HG02798 (cell line): ENCODE measurements around the gene HUS1.
"Not testable (repeated sequence)": the region's sequence is repeated elsewhere in the genome, so short reads cannot be mapped to it uniquely, and the experiment has no call there.

Experiments
- ATAC-seq: cut with Tn5 transposase; IDR thresholded peaks from one replicate; pipeline ENCODE4 v1.9.1; 2021; ENCODE audit warnings: mild to moderate bottlenecking; ENCODE audit not compliant: unreplicated experiment, poor library complexity

The HUS1 gene

DNA sequence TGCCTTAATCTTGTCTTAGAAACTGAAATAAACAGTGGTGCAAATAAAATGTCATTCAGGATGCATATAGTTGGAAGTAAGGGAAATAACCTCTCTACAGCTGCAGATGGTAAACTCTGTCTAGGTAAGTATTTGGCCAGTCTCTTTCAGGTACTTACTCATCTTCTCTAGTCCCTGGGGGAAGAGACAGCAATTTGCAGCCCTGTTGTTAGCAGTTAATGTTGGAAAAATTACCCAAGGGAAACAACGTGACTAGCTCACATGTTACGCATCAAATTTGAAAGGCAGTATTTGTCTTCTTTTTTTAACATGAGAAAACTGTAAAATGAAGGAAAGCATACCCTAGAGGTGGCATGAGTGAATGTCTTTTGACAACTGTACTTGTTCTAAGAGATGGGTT, 3.2 kb upstream of the HUS1 start:
- ATAC-seq = no peak

DNA sequence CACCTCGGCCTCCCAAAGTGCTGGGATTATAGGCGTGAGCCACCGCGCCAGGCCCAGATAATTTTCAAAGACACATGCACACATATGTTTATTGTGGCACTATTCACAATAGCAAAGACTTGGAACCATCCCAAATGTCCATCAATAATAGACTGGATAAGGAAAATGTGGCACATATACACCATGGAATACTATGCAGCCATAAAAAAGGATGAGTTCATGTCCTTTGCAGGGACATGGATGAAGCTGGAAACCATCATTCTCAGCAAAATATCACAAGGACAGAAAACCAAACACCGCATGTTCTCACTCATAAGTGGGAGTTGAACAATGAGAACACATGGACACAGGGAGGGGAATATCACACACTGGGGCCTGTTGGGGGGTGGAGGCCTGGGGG, 1.2 kb upstream of the HUS1 start:
- ATAC-seq = not testable (repeated sequence)

DNA sequence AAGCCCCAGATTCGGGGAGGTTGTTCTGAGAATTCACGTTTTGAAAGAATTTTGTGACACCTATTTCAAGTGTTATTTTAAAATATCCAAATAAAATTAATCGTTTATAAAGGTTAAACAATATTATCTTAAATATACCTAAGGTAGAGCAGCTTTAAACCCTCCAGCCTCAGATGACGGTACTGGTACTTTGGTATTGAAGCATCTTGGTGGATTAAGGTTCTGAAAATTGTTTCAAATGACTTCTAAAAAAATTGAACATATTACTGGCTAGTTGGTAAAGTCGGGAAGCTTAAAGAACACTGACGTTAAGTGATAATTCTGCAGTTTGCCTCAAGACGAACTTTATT, 392 bp upstream of the HUS1 start:
- no peak for ATAC-seq

DNA sequence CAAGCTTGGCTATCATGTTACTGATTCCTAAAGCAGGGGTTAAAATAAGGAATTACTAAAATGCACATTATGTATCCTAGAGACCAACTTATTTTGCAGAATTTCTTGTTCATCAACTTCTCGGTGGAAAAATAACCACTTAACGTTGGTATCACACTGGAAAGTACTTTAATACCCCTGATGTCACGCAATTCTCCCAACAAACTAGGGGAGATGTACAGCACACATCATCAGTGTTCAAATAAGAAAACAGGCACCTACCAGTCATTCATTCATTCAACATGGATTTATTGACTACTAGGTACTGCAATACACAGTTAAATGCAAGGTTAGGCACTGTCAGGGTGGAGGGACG, 648 bp downstream of the HUS1 start:
- no peak for ATAC-seq

DNA sequence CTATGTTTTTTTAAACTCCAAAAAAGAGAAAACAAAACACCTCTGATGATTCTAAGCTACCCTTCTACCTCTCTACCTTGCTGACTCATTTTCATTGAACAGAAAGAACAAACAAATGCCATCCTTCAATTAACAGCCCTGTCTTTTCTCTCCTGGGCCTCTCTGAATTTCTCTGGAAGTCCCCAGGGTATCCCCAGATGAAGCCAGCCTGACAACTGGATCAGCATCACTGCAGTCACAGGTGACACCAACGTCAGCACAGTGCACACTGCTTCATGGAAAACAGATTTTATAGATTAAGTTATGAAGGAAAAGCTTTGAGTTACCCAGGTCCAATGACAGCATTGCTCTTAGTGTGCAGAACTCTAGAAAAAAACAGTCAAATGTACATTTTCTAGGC, 5.7 kb downstream of the HUS1 start:
- no peak for ATAC-seq

DNA sequence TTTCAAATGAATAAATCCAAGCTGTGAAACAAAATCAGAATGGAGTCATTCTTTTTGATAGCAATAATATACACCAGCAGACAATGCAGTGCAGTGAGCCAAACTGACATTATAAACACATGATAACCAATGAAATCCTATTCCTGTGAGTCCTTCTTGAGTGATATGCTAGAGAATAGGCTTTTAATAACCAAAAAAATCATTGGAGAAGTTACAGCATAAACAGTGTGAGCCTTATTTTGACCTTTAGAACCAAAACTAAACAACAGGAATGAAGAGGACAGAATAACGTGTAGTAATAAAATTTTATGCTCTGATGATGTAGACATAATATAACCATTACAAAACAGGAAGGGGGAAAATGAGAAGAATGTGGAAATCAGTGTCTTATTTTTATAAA, 8.7 kb downstream of the HUS1 start:
- ATAC-seq = no peak

DNA sequence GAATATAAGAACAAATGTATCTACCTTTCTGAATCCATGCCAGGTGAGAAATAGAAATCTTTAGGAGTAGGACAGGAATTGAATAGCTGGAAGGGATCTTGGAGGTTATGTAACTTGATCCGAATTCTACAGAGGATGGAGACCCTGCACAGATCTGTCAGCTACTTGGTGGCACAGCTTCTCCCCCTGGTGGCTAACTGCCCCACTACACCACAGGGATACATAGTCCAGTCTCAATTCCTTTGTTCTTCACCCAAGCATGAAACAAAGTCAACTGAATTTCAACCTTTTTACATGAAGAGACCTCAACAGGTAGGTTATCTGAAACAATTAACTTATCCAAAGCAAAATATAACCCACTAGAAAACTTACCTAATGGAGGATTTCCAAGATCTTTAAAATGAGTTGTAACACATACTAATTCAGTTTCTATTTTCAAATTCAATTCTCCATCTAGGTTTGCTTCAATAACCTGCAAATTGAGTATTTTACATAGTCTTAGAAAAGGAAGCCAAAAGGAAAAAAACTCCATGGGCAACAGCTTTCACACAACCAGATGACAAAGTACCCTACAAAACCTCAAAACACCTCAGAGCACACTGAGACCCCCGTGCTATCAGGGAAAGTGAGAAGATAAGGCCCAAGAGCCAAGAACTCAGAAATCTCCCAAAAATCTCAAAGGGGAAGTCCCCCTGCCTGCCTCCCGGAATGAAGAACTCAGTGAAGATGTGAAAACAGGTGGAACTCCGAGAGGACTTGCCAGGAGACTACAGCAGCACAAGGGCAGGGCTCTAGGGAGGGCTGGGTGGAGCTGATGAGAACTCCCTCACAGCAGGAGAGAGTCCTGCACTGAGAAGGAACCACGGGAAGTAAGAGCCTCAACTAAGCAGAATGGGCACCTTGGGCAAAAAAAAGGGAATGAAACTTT, 10.3 kb downstream of the HUS1 start:
- ATAC-seq = peak; percentile 89

DNA sequence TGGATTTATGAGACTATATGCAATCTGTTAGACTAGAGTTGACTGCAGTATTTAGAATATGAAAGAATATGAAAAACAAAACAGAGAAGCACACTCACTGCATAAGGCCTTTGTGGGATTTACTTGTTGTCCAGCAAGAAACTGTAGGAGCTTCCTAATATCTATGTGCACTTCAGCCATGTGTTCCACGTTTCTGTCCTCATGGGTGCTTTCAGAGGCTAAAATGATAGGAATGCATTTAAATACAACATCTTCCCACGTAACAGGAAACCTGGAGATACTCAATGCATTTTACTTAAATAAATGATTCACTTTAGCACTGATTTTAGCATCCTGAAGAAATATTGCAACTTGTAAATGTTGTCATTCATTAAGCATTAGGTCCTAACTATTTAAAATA, 11.7 kb downstream of the HUS1 start:
- no peak for ATAC-seq

DNA sequence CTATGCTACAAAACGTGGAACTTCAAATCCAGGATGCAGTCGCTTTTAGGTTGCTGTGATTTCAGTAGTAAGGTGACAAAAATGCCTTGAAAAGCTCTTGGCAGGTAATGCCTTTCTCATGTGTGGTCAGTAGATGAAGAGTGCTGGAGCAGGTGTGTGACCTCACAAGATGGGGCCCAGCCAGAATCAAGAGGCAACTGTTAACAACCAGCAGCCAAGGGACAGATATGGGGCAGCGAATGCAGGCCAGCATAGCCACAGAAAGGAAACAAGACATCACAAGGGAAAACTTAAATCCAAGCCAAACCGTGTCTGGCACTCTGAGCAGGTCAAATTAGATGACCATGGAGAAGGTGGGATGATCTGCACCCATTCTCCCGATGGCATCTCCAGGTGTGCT, 12.3 kb downstream of the HUS1 start:
- no peak for ATAC-seq

DNA sequence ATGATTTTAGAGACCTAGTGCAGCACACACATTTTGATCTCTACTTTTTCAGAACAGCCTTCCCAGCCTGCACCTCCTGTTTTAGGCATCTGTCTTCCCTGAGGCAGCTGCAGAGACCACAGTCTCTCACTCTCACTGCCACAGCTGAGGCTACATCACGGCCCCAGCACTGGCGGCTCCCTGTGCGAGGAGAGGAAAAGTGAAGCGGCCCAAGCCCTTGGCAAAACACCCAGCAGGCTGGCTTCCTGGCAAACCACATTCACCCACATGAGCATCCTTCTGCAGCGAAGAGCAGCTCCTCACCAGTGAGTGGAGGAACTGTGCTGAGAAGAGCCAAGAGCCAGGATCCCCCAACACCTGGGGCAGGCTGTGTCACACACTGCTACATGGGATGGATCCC, 14.0 kb downstream of the HUS1 start:
- no peak for ATAC-seq

DNA sequence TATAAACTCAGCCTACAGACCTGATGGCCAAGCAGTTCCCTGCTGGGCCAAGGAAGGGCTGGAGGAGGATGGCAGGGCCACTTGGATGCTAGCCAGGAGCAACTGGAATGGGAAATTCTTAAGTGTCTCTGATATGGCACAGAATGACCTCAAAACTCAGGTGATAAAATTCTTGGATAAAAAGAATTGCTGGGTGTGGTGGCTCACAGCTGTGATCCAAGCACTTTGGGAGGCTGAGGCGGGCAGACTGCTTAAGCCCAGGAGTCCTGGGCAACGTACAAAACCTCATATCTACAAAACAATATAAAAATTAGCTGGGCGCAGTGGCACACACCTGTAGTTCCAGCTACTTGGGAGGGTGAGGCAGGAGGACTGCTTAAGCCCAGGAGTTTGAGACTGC, 17.2 kb downstream of the HUS1 start:
- ATAC-seq = no peak

DNA sequence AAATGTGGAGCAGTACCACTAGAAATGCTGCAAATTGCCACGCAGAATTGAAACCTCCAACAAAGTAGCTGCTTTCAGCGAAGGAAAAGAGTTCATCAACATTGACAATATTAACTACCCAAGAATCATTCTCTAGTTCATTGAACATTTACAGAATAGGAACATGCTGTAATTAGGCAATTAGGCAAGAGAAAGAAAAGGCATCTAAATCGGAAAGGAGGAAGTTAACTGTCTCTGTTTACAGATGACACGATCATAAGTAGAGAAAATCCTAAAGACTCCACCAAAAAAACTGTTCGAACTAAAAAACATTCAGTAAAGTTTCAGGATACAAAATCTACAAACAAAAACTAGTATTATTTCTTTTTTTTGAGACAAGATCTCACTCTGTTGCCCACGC, 22.3 kb downstream of the HUS1 start:
- no peak for ATAC-seq

DNA sequence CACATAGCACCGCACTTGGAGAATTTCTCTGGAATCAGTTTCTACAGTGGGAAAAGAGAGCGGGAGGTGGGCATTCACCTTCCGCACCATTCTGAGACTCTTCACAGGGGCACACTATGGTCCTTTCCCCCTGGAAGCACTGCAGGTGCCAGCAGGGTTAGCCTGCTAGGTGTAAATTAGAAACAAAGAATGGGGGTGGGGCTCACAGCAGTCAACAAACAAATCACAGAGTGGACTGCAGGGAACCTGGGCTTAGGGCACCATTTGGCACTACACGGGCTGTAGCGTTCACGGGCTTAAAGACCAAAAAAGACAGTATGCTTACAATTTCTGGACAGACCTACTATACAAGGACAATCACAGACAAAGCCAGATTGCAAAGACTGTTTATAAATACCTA, 23.2 kb downstream of the HUS1 start:
- no peak for ATAC-seq

DNA sequence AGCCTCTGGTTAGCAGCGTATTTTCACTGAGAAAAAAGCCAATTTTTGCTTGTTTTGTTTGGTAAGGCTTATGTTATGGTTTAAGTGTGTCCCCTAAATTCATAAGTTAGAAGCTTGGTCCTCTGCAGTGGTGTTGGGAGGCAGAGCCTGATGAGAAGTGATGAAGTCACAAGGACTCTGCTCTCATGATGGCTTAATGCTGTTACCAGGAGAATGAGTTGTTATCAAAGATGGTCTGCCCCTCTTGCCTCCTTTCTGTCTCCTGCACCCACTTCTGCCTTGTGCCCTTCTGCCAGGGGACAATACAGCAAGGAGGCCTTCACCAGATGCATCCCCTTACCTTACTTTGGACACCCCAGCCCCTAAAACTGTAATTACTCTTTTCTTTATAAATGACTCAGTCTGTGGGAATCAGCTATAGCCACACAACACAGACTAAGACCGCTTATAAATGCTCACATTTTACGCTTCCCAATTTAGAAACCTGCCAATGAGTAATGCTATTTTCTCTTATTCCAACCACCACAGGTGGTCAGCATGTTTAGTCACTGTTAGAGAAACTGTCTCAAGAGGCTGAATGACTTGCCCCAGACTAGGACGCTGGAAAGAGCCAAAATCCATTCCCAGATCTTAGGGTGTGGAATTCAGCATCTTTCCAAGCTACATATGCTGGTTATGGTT, 25.0 kb downstream of the HUS1 start:
- ATAC-seq = peak; percentile 59

DNA sequence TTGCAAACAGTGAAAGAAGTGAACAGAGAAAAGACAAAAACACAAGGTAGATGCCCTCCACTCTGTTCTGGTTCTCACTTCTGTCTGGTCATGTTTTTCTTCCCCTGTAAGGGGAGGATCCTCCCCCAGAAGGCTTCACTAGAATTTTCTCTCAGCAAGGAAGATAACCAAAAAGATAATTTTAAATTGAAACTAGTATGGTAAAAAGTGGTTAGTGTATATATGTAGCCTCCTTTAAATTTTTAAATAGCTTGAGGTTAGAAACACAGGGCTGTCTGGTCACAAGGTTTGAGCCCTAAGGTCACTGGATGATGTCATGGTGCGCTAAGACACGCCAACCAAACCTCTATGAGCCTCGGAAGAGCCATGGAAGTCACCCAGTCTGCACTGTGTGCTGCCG, 25.6 kb downstream of the HUS1 start:
- ATAC-seq = peak; percentile 75

DNA sequence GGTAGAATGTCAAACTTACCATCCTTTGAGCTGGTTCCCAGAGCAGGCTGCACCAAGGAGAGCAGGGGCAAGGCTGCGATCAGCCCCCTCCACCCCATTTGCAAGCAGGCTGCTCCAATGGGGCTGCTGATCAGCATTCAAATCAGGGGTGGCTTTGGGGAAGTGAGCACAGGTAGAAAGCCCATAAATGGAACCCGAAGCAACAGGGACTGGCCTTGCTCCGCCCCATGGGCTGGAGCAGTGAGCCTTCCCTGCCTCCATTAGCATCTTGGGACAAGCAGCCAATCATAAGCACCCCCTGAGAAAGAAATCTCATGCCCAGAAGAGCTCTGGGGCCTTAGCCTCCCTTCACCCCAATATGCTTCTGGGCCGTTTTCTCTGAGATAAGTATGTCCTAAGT, 27.2 kb downstream of the HUS1 start:
- no peak for ATAC-seq

DNA sequence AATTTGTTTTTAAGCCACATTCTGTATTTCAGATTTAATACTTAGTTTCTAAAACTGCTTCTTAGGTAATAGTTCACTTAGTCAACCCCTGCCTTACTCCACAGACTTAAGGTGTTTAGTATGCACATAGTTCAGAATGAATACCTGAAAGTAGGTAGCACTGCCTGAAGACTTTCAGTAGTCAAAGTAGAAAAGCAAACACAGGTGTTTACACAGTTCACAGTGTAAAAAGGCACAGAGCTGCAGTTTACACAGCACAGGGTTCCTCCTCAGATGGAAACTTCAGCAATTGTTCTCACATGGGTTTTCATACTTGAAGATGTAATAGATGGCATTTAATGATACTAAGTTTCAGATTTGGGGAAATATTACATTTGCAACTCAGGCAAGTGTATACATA, 28.0 kb downstream of the HUS1 start:
- ATAC-seq = peak; percentile 24

DNA sequence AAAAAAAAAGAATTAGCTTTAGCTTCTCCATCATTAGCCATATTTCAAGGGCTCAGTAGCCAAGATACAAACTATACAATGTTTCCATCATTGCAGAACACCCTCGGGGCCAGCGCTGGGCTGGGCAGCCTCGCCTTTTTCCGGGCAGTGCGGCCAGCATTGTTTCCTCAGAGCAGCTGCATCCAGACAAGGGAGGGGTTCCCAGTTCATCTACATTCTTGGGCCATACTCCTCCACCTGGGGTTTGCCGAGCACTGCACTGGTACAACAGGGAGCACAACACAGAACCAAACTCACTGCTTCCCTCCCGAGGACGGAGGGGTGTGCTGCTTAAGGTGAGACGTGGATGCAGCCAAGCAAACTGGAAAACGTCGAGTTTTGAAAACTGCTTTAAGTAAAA, 28.7 kb downstream of the HUS1 start:
- ATAC-seq = no peak

DNA sequence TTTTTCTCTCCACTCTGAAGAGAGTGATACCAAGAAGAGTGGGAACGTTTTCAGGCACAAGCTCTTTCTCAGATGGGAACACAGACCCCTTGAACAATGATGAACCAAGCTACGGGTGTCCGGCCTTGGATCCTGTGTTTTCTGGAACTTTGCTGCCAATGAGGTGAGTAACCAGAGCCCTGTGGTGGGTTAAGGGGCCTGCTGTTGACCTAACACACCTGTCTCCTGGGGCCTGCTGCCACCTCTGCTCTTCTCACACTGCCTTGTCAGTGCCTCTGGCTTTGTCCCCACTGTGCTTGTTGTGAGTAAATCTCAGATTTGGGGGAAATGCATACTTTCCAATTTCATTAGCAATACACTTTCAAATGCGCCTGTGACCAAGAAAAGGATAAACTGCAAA, 29.7 kb downstream of the HUS1 start:
- no peak for ATAC-seq

DNA sequence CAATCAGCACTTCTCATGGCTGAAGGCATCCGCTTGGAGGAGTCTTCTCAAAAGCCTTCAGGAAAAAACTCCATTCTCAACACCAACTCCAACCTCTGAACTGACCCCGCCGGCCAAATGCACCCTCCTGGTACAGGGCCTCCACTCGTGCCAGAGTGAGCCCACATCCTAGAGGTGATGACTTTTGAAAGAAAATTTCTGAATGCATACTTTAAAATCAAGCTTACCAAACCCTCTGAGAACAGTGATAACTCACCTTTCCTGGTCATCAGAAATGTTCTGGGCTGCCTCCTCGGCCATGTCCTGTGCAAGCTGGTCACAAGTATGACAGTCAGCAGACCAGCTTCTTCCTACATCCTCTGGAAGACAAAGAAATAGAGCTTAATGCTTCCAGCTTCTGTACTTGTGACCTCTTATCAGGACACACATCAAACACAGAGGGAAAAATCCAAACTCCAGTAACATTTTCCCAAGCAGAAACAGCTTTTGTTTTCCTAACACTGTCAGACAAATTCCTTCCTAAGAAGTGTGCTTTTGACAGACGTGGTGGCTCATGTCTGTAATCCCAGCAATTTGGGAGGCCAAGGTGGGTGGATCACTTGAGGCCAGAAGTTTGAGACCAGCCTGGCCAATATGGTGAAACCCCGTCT, 31.1 kb downstream of the HUS1 start, which contains the start of gene PKD1L1:
PKD1L1 (minus strand) TSS at position 326 of the 650 bp plus-strand sequence; CDS start at position 300, 26 bp downstream.
- no peak for ATAC-seq

DNA sequence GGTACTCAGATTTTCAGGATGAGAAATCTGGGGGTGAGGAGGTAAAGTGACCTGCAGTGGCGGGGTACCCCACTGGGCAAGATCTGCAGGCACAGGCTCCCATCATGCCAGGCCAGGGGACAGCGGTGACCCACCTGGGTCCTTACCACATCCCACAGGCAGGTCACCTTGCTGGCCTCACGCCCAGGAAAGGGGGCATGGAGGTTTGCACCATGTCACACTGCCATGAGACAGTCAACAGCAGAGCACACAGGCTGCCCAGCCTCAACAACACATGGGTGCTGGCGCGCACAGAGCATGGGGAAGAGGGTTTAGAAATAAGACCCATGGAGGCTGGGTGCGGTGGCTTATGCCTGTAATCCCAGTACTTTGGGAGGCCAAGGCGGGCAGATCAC, 32.1 kb downstream of the HUS1 start:
- no peak for ATAC-seq
